Renal cortex interstitium (tissue), 15 donors: Measurements from ENCODE around the gene MAGEB6. TPM values are rescaled to one million over a fixed set of nuclear protein-coding genes. Genes with fewer than 3 reads are reported as not detected.
"Not testable (repeated sequence)": the region's sequence is repeated elsewhere in the genome, so short reads cannot be mapped to it uniquely, and the experiment has no call there.

Source experiments
- DNase-seq, 11 donors: peaks; one replicate each; pipeline ENCODE4 v3.0.0-alpha.2; 2013; ENCODE audit warnings: low read depth in 9 of 11, low spot score in 4 of 11; ENCODE audit errors: extremely low read depth in 1 of 11
- long read RNA-seq, 16 experiments: transcript quantifications; one replicate each; lab custom pipeline, GENCODE V29; 2026
- polyA plus RNA-seq, 3 donors: library from polyadenylated mRNA; unstranded; fragments of 120-200 nt; gene quantifications; one replicate each; pipeline ENCODE4 v1.2.1, GENCODE V29; 2013; ENCODE audit not compliant: insufficient read length in 3 of 3

Gene MAGEB6, protein sequence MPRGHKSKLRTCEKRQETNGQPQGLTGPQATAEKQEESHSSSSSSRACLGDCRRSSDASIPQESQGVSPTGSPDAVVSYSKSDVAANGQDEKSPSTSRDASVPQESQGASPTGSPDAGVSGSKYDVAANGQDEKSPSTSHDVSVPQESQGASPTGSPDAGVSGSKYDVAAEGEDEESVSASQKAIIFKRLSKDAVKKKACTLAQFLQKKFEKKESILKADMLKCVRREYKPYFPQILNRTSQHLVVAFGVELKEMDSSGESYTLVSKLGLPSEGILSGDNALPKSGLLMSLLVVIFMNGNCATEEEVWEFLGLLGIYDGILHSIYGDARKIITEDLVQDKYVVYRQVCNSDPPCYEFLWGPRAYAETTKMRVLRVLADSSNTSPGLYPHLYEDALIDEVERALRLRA
- not detected for polyA plus RNA-seq
- long read RNA-seq, donor 1, result 0 reads
- long read RNA-seq, donor 2, result 0 reads
- long read RNA-seq, donor 3, result 0 reads
- long read RNA-seq, donor 4, result 0 reads
- long read RNA-seq, donor 5, result 0 reads
- long read RNA-seq, donor 6, result 0 reads
- long read RNA-seq, donor 7, result 0 reads
- long read RNA-seq, donor 8, result 0 reads
- long read RNA-seq, donor 9, result 0 reads
- long read RNA-seq, donor 10, result 0 reads
- long read RNA-seq, donor 11, result 0 reads
- long read RNA-seq, donor 12, result 0 reads
- long read RNA-seq, donor 13, result 0 reads
- long read RNA-seq, donor 14, result 0 reads
- long read RNA-seq, donor 15, result 0 reads
- long read RNA-seq, donor 16, result 0 reads

DNA sequence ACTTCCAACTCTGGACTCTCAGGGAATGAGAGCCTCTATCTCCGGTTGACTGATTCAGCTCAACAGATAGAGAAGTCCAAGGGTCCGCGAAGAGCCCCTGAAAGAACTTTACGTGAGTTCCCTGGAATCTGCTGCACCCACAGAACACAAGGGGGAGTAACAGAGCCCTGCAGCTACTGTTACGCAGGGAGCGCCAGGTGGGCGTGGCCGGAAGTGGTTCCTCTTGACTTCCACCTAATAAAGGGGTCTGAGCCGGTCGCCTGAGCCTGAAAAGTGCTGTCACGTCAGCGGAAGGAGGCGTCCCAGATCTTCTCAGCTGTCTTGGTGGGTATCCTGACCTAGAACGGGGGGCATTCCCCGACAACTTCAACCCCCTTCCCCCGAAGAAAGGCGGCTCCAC lies at the start of gene MAGEB6:
Gene MAGEB6 (plus strand): TSS at position 237 of the 400 bp plus-strand sequence. CDS start 1,407 bp downstream, outside the sequence.
- no peak for DNase-seq

DNA sequence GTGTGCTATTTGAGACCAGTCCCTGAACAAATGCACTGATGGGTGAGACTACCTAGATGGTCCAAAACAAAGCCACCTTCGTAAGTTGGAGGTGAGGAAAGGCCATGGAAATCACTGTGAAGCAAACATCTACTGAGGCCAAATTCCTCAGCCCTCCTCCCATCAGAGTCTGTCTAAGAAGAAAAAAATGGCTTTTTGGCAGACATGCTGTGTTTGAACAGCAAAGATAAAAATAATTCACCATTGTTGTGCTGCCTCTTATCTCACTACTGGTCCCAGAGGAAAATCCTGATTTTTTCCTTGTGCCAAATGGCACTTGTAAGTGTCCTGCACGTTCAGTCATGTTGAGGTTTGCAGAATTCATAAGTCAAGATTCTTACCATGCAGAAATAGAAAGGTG lies 46.2 kb upstream of the MAGEB6 start:
- DNase-seq, result no peak

DNA sequence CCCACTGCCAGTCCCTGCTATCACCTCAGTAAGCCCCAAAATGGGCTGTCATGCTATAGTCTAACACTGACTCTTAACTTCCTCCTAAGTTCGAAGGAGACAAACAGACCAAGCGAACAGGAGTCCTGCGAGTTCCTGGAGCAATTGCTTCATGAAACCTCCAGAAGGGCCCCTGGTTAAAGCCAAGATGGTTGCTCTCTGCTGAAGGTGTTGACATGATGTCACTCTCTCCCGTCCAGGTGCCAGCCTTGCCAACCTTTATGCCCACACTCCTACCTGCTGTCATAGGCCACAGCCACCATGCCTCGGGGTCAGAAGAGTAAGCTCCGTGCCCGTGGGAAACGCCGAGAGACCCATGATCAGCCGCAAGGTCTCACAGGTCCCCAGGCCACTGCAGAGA lies 31.9 kb upstream of the MAGEB6 start, which contains the start of gene MAGEB6B:
Gene MAGEB6B (plus strand): TSS at position 301 of the 400 bp plus-strand sequence. CDS start 0 bp downstream, at position 301.
- DNase-seq, result no peak

DNA sequence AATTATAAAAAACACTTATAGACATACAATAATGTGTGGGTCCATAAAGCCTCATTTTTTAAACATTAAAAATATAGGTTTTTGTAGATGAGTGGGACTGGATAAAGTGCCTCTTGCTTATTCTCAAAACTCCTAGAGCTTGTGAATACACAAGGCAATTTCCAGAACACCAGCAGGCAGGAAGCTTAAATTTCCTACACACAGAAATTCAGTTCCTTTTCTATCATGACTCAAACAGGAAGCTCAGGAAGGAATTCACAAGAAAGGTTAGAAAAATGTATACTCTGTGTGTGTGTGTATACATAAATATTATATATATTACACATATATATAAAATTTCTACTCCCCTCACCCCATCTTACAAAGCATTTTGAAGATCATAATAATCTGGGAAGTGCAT lies 11.3 kb downstream of the MAGEB6 start:
- DNase-seq, result no peak

DNA sequence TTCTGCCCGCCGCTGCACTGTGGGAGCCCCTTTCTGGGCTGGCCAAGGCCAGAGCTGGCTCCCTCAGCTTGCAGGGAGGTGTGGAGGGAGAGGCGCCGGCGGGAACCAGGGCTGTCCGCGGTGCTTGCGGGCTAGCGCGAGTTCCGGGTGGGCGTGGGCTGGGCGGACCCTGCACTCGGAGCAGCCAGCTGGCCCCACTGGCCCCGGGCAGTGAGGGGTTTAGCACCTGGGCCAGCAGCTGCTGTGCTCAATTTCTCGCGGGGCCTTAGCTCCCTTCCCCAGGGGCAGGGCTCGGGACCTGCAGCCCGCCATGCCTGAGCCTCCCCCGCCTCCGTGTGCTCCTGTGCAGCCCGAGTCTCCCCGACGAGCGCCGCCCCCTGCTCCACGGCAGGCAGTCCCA lies 12.5 kb downstream of the MAGEB6 start:
- DNase-seq, result not testable (repeated sequence)

DNA sequence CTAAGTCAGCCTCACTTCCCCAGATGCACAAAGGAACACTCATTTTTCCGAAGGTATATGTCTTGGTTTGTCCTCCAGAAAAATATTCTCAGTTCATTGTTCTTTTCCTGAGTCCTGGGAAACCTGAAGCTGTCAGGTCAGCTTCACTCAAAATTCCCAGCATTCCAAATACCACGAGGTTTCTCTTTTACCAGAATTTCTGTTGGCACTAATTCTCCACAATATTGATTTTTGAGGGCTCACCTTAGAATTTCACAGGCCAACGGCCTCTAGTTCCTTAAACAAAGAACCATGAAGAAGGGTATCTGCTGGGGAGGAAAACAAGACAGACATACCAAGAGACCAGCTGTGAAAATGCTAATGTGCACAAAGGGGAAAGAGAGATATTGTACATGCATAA lies 15.8 kb downstream of the MAGEB6 start:
- no peak for DNase-seq

DNA sequence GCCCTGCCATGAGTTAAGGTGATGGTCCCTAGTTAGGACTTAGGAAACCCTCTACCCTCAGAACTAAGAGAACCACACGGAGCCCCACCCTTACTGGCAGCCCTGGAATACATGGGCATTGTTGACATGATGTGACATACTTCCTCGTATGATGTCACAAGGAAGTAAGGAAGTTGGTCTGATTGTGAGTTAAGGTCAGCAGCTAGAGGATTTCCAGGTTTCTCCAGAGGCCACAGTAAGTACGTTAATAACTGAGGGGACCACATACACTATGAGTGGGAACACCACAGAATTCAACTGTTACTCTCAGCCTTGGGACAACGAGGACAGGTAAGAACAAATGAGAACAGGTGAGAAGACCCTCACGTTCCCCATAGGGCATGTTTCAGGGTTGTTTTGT lies 23.6 kb downstream of the MAGEB6 start, which contains the start of gene MAGEB5:
Gene MAGEB5 (plus strand): TSS at position 301 of the 400 bp plus-strand sequence. CDS start 1,133 bp downstream, outside the sequence.
- no peak for DNase-seq

DNA sequence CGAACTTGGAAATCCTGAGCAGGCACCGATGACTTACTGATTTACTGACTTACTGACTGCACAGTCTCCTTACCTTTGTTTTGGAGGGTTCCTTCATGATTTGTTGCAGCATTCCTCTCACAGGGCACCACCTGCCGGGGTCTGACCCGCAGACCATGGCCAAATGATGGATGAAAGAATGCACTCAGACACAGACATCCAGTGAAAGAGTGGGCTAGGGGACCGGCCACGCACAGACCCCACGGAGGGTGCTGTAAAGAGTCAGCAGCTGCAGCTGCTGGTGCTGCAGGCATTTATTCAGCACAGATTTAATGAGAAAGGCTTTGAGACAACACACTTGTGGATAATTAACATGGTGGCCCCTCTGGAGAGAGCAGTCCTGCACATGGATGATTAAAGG lies 27.1 kb downstream of the MAGEB6 start:
- DNase-seq, result no peak

DNA sequence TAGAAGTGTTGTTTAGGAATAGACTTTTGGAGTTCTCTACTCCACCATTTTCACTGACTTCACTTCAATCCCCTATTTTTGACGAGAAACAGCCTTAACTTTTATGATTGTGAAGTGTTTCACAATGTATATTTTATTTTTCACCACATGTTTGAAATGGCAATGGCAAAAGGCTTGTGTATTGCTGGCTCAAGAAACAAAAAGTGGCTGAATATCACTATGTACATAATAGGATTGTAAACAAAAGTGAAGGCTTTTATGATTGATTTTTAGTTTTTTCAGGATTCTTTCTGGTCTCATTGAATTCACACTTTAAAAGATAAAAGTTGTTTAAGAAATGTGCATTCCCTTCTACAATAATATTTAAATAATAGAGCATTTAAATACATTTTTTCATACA lies 41.9 kb downstream of the MAGEB6 start:
- DNase-seq, result no peak

Other genes starting within 250 kb of the MAGEB6 start
- not detected for gene MAGEB18, start 54.1 kb upstream of the MAGEB6 start, polyA plus RNA-seq
- not detected for gene MAGEB6B, start 31.8 kb upstream of the MAGEB6 start, polyA plus RNA-seq
- not detected for gene MAGEB5, start 23.7 kb downstream of the MAGEB6 start, polyA plus RNA-seq